Loucy (cell line): ENCODE data around the gene CRYBB2.

Experiments
- H2AFZ ChIP-seq: fragments of 200-600 bp; sonication (generic); 2 replicates; pipeline ENCODE4 v1.6.0; 2016; ENCODE audit warnings: antibody characterized with exemption, mild to moderate bottlenecking, low read length, moderate library complexity
- H3F3A ChIP-seq: fragments of 200-600 bp; 2 replicates; pipeline ENCODE4 v1.6.0; 2016; ENCODE audit warnings: antibody characterized with exemption, low read depth, mild to moderate bottlenecking
- H3K27me3 ChIP-seq: fragments of 200-600 bp; sonication (generic); 2 replicates; pipeline ENCODE4 v1.6.1; 2014; ENCODE audit warnings: low read length, mild to moderate bottlenecking; ENCODE audit not compliant: insufficient read depth, poor library complexity, severe bottlenecking
- H3K36me3 ChIP-seq: fragments of 200-600 bp; sonication (generic); 2 replicates; pipeline ENCODE4 v1.6.1; 2016; ENCODE audit warnings: low read length; ENCODE audit not compliant: insufficient read depth
- H3K4me1 ChIP-seq: fragments of 200-600 bp; sonication (generic); 2 replicates; pipeline ENCODE4 v1.5.1; 2014; ENCODE audit warnings: low read length, mild to moderate bottlenecking; ENCODE audit not compliant: insufficient read depth, poor library complexity, severe bottlenecking
- H3K4me2 ChIP-seq: fragments of 200-600 bp; sonication (generic); 2 replicates; pipeline ENCODE4 v1.6.0; 2014; ENCODE audit warnings: antibody characterized with exemption, low read length, low read depth, mild to moderate bottlenecking; ENCODE audit not compliant: poor library complexity, severe bottlenecking
- H3K4me3 ChIP-seq: fragments of 200-600 bp; sonication (generic); 2 replicates; pipeline ENCODE4 v1.5.1; 2014; ENCODE audit warnings: low read length, mild to moderate bottlenecking, mixed read lengths; ENCODE audit not compliant: poor library complexity, severe bottlenecking
- H3K79me2 ChIP-seq: fragments of 200-600 bp; sonication (generic); 2 replicates; pipeline ENCODE4 v1.6.1; 2014; ENCODE audit warnings: low read length; ENCODE audit not compliant: insufficient read depth
- H3K9ac ChIP-seq: fragments of 200-600 bp; sonication (generic); 2 replicates; pipeline ENCODE4 v1.6.0; 2014; ENCODE audit warnings: mild to moderate bottlenecking, low read depth, low read length, moderate library complexity; ENCODE audit not compliant: poor library complexity, severe bottlenecking
- H3K9me2 ChIP-seq: fragments of 200-600 bp; sonication (generic); replicated peaks from 2 replicates; pipeline ENCODE4 v1.6.1; 2016; ENCODE audit warnings: low read depth, low read length, mixed read lengths
- H3K9me3 ChIP-seq: fragments of 200-600 bp; sonication (generic); 2 replicates; pipeline ENCODE4 v1.6.1; 2014; ENCODE audit warnings: mild to moderate bottlenecking, antibody characterized with exemption, low read length, low read depth; ENCODE audit not compliant: insufficient read depth
- H4K20me1 ChIP-seq: fragments of 200-600 bp; sonication (generic); 2 replicates; pipeline ENCODE4 v1.6.0; 2014; ENCODE audit warnings: antibody characterized with exemption, low read length, mild to moderate bottlenecking; ENCODE audit not compliant: insufficient read depth, poor library complexity, severe bottlenecking
- CTCF ChIP-seq: fragments of 200-600 bp; sonication (generic); conservative IDR thresholded peaks from 2 replicates; pipeline ENCODE4 v1.5.1; 2014; ENCODE audit warnings: mild to moderate bottlenecking, antibody characterized with exemption, low read length
- EZH2phosphoT487 ChIP-seq: fragments of 200-600 bp; IDR thresholded peaks from 2 replicates; pipeline ENCODE4 v1.6.1; 2018; ENCODE audit warnings: antibody characterized with exemption, mild to moderate bottlenecking, moderate library complexity, borderline replicate concordance

Gene CRYBB2

GRCh38 chr22:25174156-25174887 lies 45.1 kb upstream of the CRYBB2 start:
- Histone ChIP-seq H2AFZ (no peak overlapping the region), H3K9ac (no peak overlapping the region), H3K4me1 (no peaks in the 10 kb centered on the region), H3K79me2 (no peaks in the 10 kb centered on the region), H4K20me1 (no peaks in the 10 kb centered on the region), H3K9me3 (no peaks in the 10 kb centered on the region), H3F3A (no peaks in the 10 kb centered on the region), H3K4me3 (no peak overlapping the region), H3K27me3 (no peaks in the 10 kb centered on the region), H3K36me3 (no peaks in the 10 kb centered on the region), H3K9me2 (no peaks in the 10 kb centered on the region), H3K4me2 (no peak overlapping the region)
- TF ChIP-seq EZH2phosphoT487 (no peak), CTCF (no peak)

GRCh38 chr22:25174888-25175411 lies 44.5 kb upstream of the CRYBB2 start:
- no peaks in the 10 kb centered on the region for H4K20me1 ChIP-seq
- H2AFZ ChIP-seq, result no peak overlapping the region
- H3K79me2 ChIP-seq, result no peaks in the 10 kb centered on the region
- no peak overlapping the region for H3K9ac ChIP-seq
- no peaks in the 10 kb centered on the region for H3F3A ChIP-seq
- no peaks in the 10 kb centered on the region for H3K36me3 ChIP-seq
- no peak overlapping the region for H3K4me3 ChIP-seq
- H3K9me2 ChIP-seq, result no peaks in the 10 kb centered on the region
- H3K4me2 ChIP-seq, result no peak overlapping the region
- TF ChIP-seq CTCF (no peak), EZH2phosphoT487 (no peak)
- H3K4me1 ChIP-seq, result no peaks in the 10 kb centered on the region
- H3K9me3 ChIP-seq, result no peaks in the 10 kb centered on the region
- H3K27me3 ChIP-seq, result no peaks in the 10 kb centered on the region

- no peaks in the 10 kb centered on the region for H3K9me3 ChIP-seq
- no peaks in the 10 kb centered on the region for H3K9me2 ChIP-seq
- H4K20me1 ChIP-seq, result no peaks in the 10 kb centered on the region
- no peaks in the 10 kb centered on the region for H3F3A ChIP-seq
- H3K4me3 ChIP-seq, result no peak overlapping the region
- H3K79me2 ChIP-seq, result no peaks in the 10 kb centered on the region
- TF ChIP-seq CTCF (no peak), EZH2phosphoT487 (no peak)
- no peaks in the 10 kb centered on the region for H3K27me3 ChIP-seq
- H3K4me2 ChIP-seq, result no peak overlapping the region
- H2AFZ ChIP-seq, result no peak overlapping the region
- no peaks in the 10 kb centered on the region for H3K4me1 ChIP-seq
- H3K36me3 ChIP-seq, result no peaks in the 10 kb centered on the region
- no peak overlapping the region for H3K9ac ChIP-seq
Measured at GRCh38 chr22:25176175-25176574, 43.3 kb upstream of the CRYBB2 start.
